IMR-90 (cell line): ENCODE data around the gene AMZ1. TPM values are rescaled to one million over a fixed set of nuclear protein-coding genes. Genes with fewer than 3 reads are reported as not detected.

Experiments
- ATAC-seq: fragments of 200-7000 bp; cut with Tn5 transposase; 2 replicates; pipeline ENCODE4 v1.9.1; 2020; ENCODE audit warnings: low read depth, mild to moderate bottlenecking, moderate library complexity
- BruUV-seq: library from RNA; stranded (reverse); fragments of 400-500 nt; replicated peaks from 2 replicates; lab custom pipeline; 2021; lab: Mats Ljungman, UMichigan
- CTCF ChIA-PET: fragments of 300-600 bp; formaldehyde crosslinking; extraction: SDS; loops from one replicate; lab custom pipeline; 2021; ENCODE audit warnings: antibody characterized with exemption; lab: Yijun Ruan, JAX
- POLR2A ChIA-PET: fragments of 300-600 bp; sonication (Branson Sonifier 250); formaldehyde crosslinking; loops from one replicate; lab custom pipeline; 2022; ENCODE audit warnings: antibody characterized with exemption; ENCODE audit not compliant: unreplicated experiment; lab: Charles Lee
- DNase-seq: peaks from one replicate; pipeline ENCODE4 v3.0.0; 2013
- H2AFZ ChIP-seq: replicated peaks from 2 replicates; pipeline ENCODE3; 2013; ENCODE audit warnings: low read length, mild to moderate bottlenecking; ENCODE audit not compliant: poor library complexity
- H2AK5ac ChIP-seq: 2 replicates; pipeline ENCODE4 v1.6.1; 2013; ENCODE audit warnings: low read depth, low read length, inconsistent platforms
- H2AK9ac ChIP-seq: replicated peaks from 2 replicates; pipeline ENCODE3; 2013; ENCODE audit warnings: mild to moderate bottlenecking, low read depth, low read length, moderate library complexity; ENCODE audit not compliant: poor library complexity
- H2BK120ac ChIP-seq: 2 replicates; pipeline ENCODE4 v1.6.1; 2013; ENCODE audit warnings: low read depth, low read length, inconsistent platforms
- H2BK15ac ChIP-seq: 3 replicates; pipeline ENCODE4 v1.6.1; 2013; ENCODE audit warnings: low read depth, low read length, inconsistent platforms
- H2BK20ac ChIP-seq: 2 replicates; pipeline ENCODE4 v1.6.1; 2013; ENCODE audit warnings: low read depth, mild to moderate bottlenecking, inconsistent platforms, low read length, moderate library complexity
- H2BK5ac ChIP-seq: 2 replicates; pipeline ENCODE4 v1.6.1; 2013; ENCODE audit warnings: mild to moderate bottlenecking, low read depth, low read length, inconsistent platforms; ENCODE audit not compliant: poor library complexity, severe bottlenecking
- H3K14ac ChIP-seq: replicated peaks from 2 replicates; pipeline ENCODE4 v1.6.1; 2013; ENCODE audit warnings: low read depth, low read length, inconsistent platforms
- H3K18ac ChIP-seq: 2 replicates; pipeline ENCODE4 v1.6.1; 2013; ENCODE audit warnings: low read depth, low read length, control low read depth
- H3K23ac ChIP-seq: 2 replicates; pipeline ENCODE4 v1.6.1; 2013; ENCODE audit warnings: low read depth, low read length, inconsistent platforms
- H3K27ac ChIP-seq: 2 replicates; pipeline ENCODE4 v1.5.1; 2013; ENCODE audit warnings: mild to moderate bottlenecking, control low read depth, low read length; ENCODE audit not compliant: insufficient read depth
- H3K27me3 ChIP-seq: 2 replicates; pipeline ENCODE4 v1.6.1; 2013; ENCODE audit warnings: low read length; ENCODE audit not compliant: control insufficient read depth, insufficient read depth
- H3K36me3 ChIP-seq: 2 replicates; pipeline ENCODE4 v1.6.1; 2013; ENCODE audit warnings: low read length, mixed read lengths; ENCODE audit not compliant: control insufficient read depth, insufficient read depth
- H3K4ac ChIP-seq: 2 replicates; pipeline ENCODE4 v1.6.1; 2013; ENCODE audit warnings: low read depth, low read length, inconsistent platforms
- H3K4me1 ChIP-seq: 2 replicates; pipeline ENCODE4 v1.6.1; 2013; ENCODE audit warnings: low read length, mixed read lengths; ENCODE audit not compliant: control insufficient read depth, insufficient read depth
- H3K4me2 ChIP-seq: 2 replicates; pipeline ENCODE4 v1.6.1; 2013; ENCODE audit warnings: low read depth, mild to moderate bottlenecking, control low read depth, low read length, moderate library complexity
- H3K4me3 ChIP-seq: 2 replicates; pipeline ENCODE4 v1.5.1; 2013; ENCODE audit warnings: low read depth, mild to moderate bottlenecking, control low read depth, low read length, moderate library complexity; ENCODE audit not compliant: insufficient read depth
- H3K56ac ChIP-seq: 2 replicates; pipeline ENCODE4 v1.6.1; 2013; ENCODE audit warnings: low read length, inconsistent platforms; ENCODE audit not compliant: insufficient read depth; ENCODE audit errors: extremely low read depth
- H3K79me1 ChIP-seq, 2 experiments: 2 replicates each; pipeline ENCODE4 v1.6.1; 2013; ENCODE audit warnings: low read length in 2 of 2, inconsistent platforms in 1 of 2, low read depth in 1 of 2
- H3K9ac ChIP-seq: 2 replicates; pipeline ENCODE4 v1.6.1; 2013; ENCODE audit warnings: low read depth, low read length, control low read depth
- H3K9me1 ChIP-seq: 2 replicates; pipeline ENCODE4 v1.6.1; 2013; ENCODE audit warnings: low read length, inconsistent platforms; ENCODE audit not compliant: insufficient read depth
- H3K9me3 ChIP-seq: 2 replicates; pipeline ENCODE4 v1.6.1; 2013; ENCODE audit warnings: low read length; ENCODE audit not compliant: control insufficient read depth, insufficient read depth
- H4K20me1 ChIP-seq: 2 replicates; pipeline ENCODE4 v1.6.1; 2013; ENCODE audit warnings: low read length, inconsistent platforms; ENCODE audit not compliant: insufficient read depth
- H4K5ac ChIP-seq: 2 replicates; pipeline ENCODE4 v1.6.1; 2013; ENCODE audit warnings: mild to moderate bottlenecking, low read depth, low read length, control low read depth
- H4K8ac ChIP-seq, 2 experiments: 2 replicates each; pipeline ENCODE4 v1.6.1; 2013; ENCODE audit warnings: low read depth in 2 of 2, low read length in 2 of 2, control low read depth in 1 of 2, inconsistent platforms in 1 of 2
- H4K91ac ChIP-seq: 2 replicates; pipeline ENCODE4 v1.6.1; 2013; ENCODE audit warnings: low read depth, low read length, inconsistent platforms; ENCODE audit not compliant: insufficient read depth
- FOS ChIP-seq: fragments of 150-350 bp; IDR thresholded peaks from 2 replicates; pipeline ENCODE4 v1.6.1; 2016; ENCODE audit warnings: low read depth, low read length
- MAZ ChIP-seq: IDR thresholded peaks from 2 replicates; pipeline ENCODE4 v1.6.1; 2012; ENCODE audit warnings: low read depth, mild to moderate bottlenecking, low read length, improper control_type of control experiment, moderate library complexity, borderline replicate concordance
- NFE2L2 ChIP-seq: fragments of 150-350 bp; IDR thresholded peaks from 2 replicates; pipeline ENCODE4 v1.6.1; 2016; ENCODE audit warnings: low read depth, mild to moderate bottlenecking, low read length
- RCOR1 ChIP-seq: IDR thresholded peaks from 2 replicates; pipeline ENCODE4 v1.6.1; 2012; ENCODE audit warnings: mild to moderate bottlenecking, low read length, improper control_type of control experiment; ENCODE audit not compliant: insufficient replicate concordance
- RFX5 ChIP-seq: IDR thresholded peaks from 2 replicates; pipeline ENCODE4 v1.8.0; 2012; ENCODE audit warnings: low read depth, mild to moderate bottlenecking, low read length, moderate library complexity
- WGBS, 2 experiments: methylation state at CpG; one replicate each; pipeline versions ENCODE4 v1.1.5 to v1.1.7; 2013; ENCODE audit warnings: missing lambda C conversion rate in 2 of 2; ENCODE audit not compliant: insufficient read length in 1 of 2; ENCODE audit errors: extremely low coverage in 2 of 2; 5-methylcytosine and 5-hydroxymethylcytosine counted together
- dilution Hi-C: fragments of 300-500 bp; cut with HindIII; formaldehyde crosslinking; loops from one replicate; pipeline ENCODE4 v1.14.3; 2018; ENCODE audit warnings: low sequenced_read_pairs; ENCODE audit not compliant: unreplicated experiment
- in situ Hi-C: fragments of 300-500 bp; cut with MboI; formaldehyde crosslinking; loops from 3 replicates; pipeline ENCODE4 v1.14.3; 2019; ENCODE audit warnings: low sequenced_read_pairs, inconsistent platforms, mixed read lengths
- intact Hi-C: fragments of 100-400 bp; cut with micrococcal nuclease; formaldehyde crosslinking; loops from 2 replicates; pipeline ENCODE4 v1.10.0; 2022
- polyA plus RNA-seq, 3 experiments: library from polyadenylated mRNA; depleted of rRNA; stranded (reverse); fragments of >200 nt; gene quantifications; 2 replicates each; pipeline ENCODE4 v1.2.3, GENCODE V29; 2012; ENCODE audit warnings: low replicate concordance in 1 of 3
- total RNA-seq: library from RNA; depleted of rRNA; stranded (reverse); fragments of >200 nt; gene quantifications from 2 replicates; pipeline ENCODE4 v1.2.3, GENCODE V29; 2012

The AMZ1 gene
- total and polyA plus RNA-seq, 2 of the 4 experiments (the other 2 are of a cell fraction), result 0.54 to 1.6 TPM

GRCh38 chr7:2758673-2759616 is 70.9 kb downstream of the AMZ1 start:
- Histone ChIP-seq H3K9ac (peak overlapping the region; percentile 13), H4K8ac (peak overlapping the region; percentile 0 to 84; a peak in 3 of 4 replicates), H2BK20ac (peak overlapping the region; percentile 66), H3K4me2 (peak overlapping the region; percentile 66), H3K79me1 (peaks cover 49 to 75% of the 10 kb centered on the region in 2 experiments), H3K56ac (peak overlapping the region; percentile 67; the same call in 1 of the 2 replicates), H3K27me3 (no peaks in the 10 kb centered on the region), H3K18ac (peak overlapping the region; percentile 58), H3K23ac (peak overlapping the region; percentile 88; the same call in 1 of the 2 replicates), H2AFZ (peak overlapping the region; percentile 36), H2BK5ac (peak overlapping the region; percentile 93), H2BK120ac (peak overlapping the region; percentile 90), H4K5ac (peak overlapping the region; percentile 35; the same call in 1 of the 2 replicates), H3K4me1 (peaks cover 46% of the 10 kb centered on the region), H3K14ac (peak overlapping the region; percentile 74), H3K9me1 (peaks cover 33% of the 10 kb centered on the region), H4K20me1 (peaks cover 11% of the 10 kb centered on the region), H3K4me3 (no peak overlapping the region), H2BK15ac (peak overlapping the region; percentile 59; the same call in 1 of the 3 replicates), H4K91ac (peak overlapping the region; percentile 68), H3K27ac (peak overlapping the region; percentile 83), H3K36me3 (peaks cover 6% of the 10 kb centered on the region), H2AK5ac (peak overlapping the region; percentile 94), H3K4ac (peak overlapping the region; percentile 96), H2AK9ac (peak overlapping the region; percentile 87), H3K9me3 (no peaks in the 10 kb centered on the region)
- TF ChIP-seq NFE2L2 (no peak), RFX5 (no peak), MAZ (no peak), FOS (no peak), RCOR1 (no peak)
- ChIA-PET CTCF (interaction anchor here (0.6 to 1.4 kb wide), 3 partner anchors 9 to 128 kb away, joined by 3 to 4 read pairs (median 3); no protein-coding TSS in a partner anchor), POLR2A (no interaction called here)
- no TSS peak for BruUV-seq
- intact Hi-C loops, result no loop called here
- dilution Hi-C loops, result no loop called here
- in situ Hi-C loops, result no loop called here
- 100% methylated on average over 4 of the region's 18 CpGs; no CpG with 5 or more reads in 1 of the 2 experiments for WGBS, 2 experiments
- no peak for DNase-seq
- no peak for ATAC-seq
